GM23338 (cell line): ENCODE measurements around the gene TCF7L2. TPM values are rescaled to one million over a fixed set of nuclear protein-coding genes. Genes with fewer than 3 reads are reported as not detected.

Experiments used
- ATAC-seq: fragments of 200-7000 bp; cut with Tn5 transposase; 3 replicates; pipeline ENCODE4 v1.9.1; 2020
- DNase-seq: peaks from one replicate; pipeline ENCODE4 v3.0.0-alpha.2; 2015; ENCODE audit warnings: low spot score
- H2AFZ ChIP-seq: fragments of 200-600 bp; sonication (generic); 2 replicates; pipeline ENCODE4 v1.8.0; 2016; ENCODE audit warnings: antibody characterized with exemption, mild to moderate bottlenecking, moderate library complexity
- H3F3A ChIP-seq: fragments of 200-600 bp; sonication (generic); replicated peaks from 2 replicates; pipeline ENCODE4 v1.8.0; 2017; ENCODE audit warnings: antibody characterized with exemption, mixed run types, low read depth
- H3K27ac ChIP-seq: fragments of 200-600 bp; sonication (generic); 2 replicates; pipeline ENCODE4 v1.6.1; 2016; ENCODE audit warnings: low read depth
- H3K27me3 ChIP-seq: fragments of 200-600 bp; sonication (generic); 2 replicates; pipeline ENCODE4 v1.8.0; 2016; ENCODE audit warnings: mild to moderate bottlenecking, mixed run types, moderate library complexity; ENCODE audit not compliant: insufficient read depth
- H3K36me3 ChIP-seq: fragments of 200-600 bp; sonication (generic); 2 replicates; pipeline ENCODE4 v1.8.0; 2016; ENCODE audit warnings: mild to moderate bottlenecking; ENCODE audit not compliant: insufficient read depth
- H3K4me1 ChIP-seq: fragments of 200-600 bp; sonication (generic); 2 replicates; pipeline ENCODE4 v1.8.0; 2016; ENCODE audit warnings: mild to moderate bottlenecking, moderate library complexity; ENCODE audit not compliant: insufficient read depth
- H3K4me2 ChIP-seq: fragments of 200-600 bp; sonication (generic); 2 replicates; pipeline ENCODE4 v1.7.1; 2017; ENCODE audit warnings: mixed run types
- H3K4me3 ChIP-seq: fragments of 200-600 bp; sonication (generic); 2 replicates; pipeline ENCODE4 v1.6.1; 2016; ENCODE audit warnings: mixed run types
- H3K79me2 ChIP-seq: fragments of 200-600 bp; sonication (generic); replicated peaks from 2 replicates; pipeline ENCODE4 v1.8.0; 2017; ENCODE audit warnings: mild to moderate bottlenecking; ENCODE audit not compliant: insufficient read depth
- H3K9me2 ChIP-seq: fragments of 200-600 bp; sonication (generic); 2 replicates; pipeline ENCODE4 v1.8.0; 2017; ENCODE audit not compliant: insufficient read depth
- H4K20me1 ChIP-seq: fragments of 200-600 bp; sonication (generic); replicated peaks from 2 replicates; pipeline ENCODE4 v1.8.0; 2017; ENCODE audit warnings: mild to moderate bottlenecking; ENCODE audit not compliant: insufficient read depth
- H3K27ac Mint-ChIP-seq: 2 replicates; pipeline ENCODE4 v1.8.0; 2020; ENCODE audit warnings: inconsistent platforms, mild to moderate bottlenecking, moderate library complexity, mixed read lengths
- H3K27me3 Mint-ChIP-seq: 3 replicates; pipeline ENCODE4 v1.8.0; 2022; ENCODE audit warnings: low read depth, mild to moderate bottlenecking, moderate library complexity, mixed read lengths, inconsistent platforms; ENCODE audit not compliant: insufficient read depth, poor library complexity
- H3K36me3 Mint-ChIP-seq: 3 replicates; pipeline ENCODE4 v1.8.0; 2021; ENCODE audit warnings: low read depth, mild to moderate bottlenecking, inconsistent platforms, moderate library complexity, mixed read lengths
- H3K4me1 Mint-ChIP-seq: 3 replicates; pipeline ENCODE4 v1.8.0; 2020; ENCODE audit warnings: mild to moderate bottlenecking, inconsistent platforms, mixed read lengths
- H3K4me3 Mint-ChIP-seq: 3 replicates; pipeline ENCODE4 v1.8.0; 2021; ENCODE audit warnings: moderate library complexity, mild to moderate bottlenecking, inconsistent platforms, mixed read lengths
- H3K9me3 Mint-ChIP-seq: 3 replicates; pipeline ENCODE4 v1.8.0; 2020; ENCODE audit warnings: moderate library complexity, mild to moderate bottlenecking, inconsistent platforms, mixed read lengths
- CREB1 ChIP-seq: fragments of 250-450 bp; sonication (Bioruptor Pico); IDR thresholded peaks from 2 replicates; pipeline ENCODE4 v1.5.0; 2020; ENCODE audit warnings: low read depth, mild to moderate bottlenecking, moderate library complexity
- EZH2 ChIP-seq: fragments of 200-600 bp; sonication (generic); IDR thresholded peaks from one replicate; pipeline ENCODE4 v1.8.0; 2017; ENCODE audit warnings: antibody characterized with exemption, mild to moderate bottlenecking, low read depth; ENCODE audit not compliant: unreplicated experiment
- EZH2phosphoT487 ChIP-seq: fragments of 200-600 bp; sonication (generic); IDR thresholded peaks from one replicate; pipeline ENCODE4 v1.8.1; 2018; ENCODE audit warnings: antibody characterized with exemption; ENCODE audit not compliant: unreplicated experiment
- NANOG ChIP-seq: IDR thresholded peaks from 2 replicates; pipeline ENCODE4 v1.6.1; 2016; ENCODE audit warnings: antibody characterized with exemption, borderline replicate concordance
- POLR2AphosphoS5 ChIP-seq: IDR thresholded peaks from 2 replicates; pipeline ENCODE4 v1.6.1; 2016; ENCODE audit warnings: antibody characterized with exemption, low read depth
- STAT1 ChIP-seq: IDR thresholded peaks from one replicate; pipeline ENCODE4 v1.6.1; 2016; ENCODE audit warnings: antibody characterized with exemption; ENCODE audit not compliant: unreplicated experiment
- ZNF114 ChIP-seq: fragments of 250-450 bp; sonication (Bioruptor Pico); IDR thresholded peaks from 2 replicates; pipeline ENCODE4 v1.5.0; 2020; ENCODE audit warnings: mild to moderate bottlenecking, moderate library complexity
- ZNF331 ChIP-seq: fragments of 250-450 bp; sonication (Bioruptor Pico); IDR thresholded peaks from 2 replicates; pipeline ENCODE4 v1.5.0; 2020; ENCODE audit warnings: low read depth, mild to moderate bottlenecking, moderate library complexity
- polyA plus RNA-seq: library from polyadenylated mRNA; unstranded; fragments of >200 nt; fragmentation: Nextera tagmentation; extraction: Ambion mirVana; gene quantifications from 2 replicates; pipeline ENCODE4 v1.2.1, GENCODE V29; 2016
- total RNA-seq: library from RNA; depleted of rRNA; stranded (reverse); fragments of >200 nt; shearing (Covaris generic); gene quantifications from 2 replicates; pipeline ENCODE4 v1.2.3, GENCODE V29; 2014
- TF ChIP-seq, protein P1 (sequence below): IDR thresholded peaks from 2 replicates; pipeline ENCODE4 v1.6.1; 2016; ENCODE audit warnings: antibody characterized with exemption
- TF ChIP-seq, protein P2 (sequence below), 2 experiments: fragments of 200-600 bp in 1 of 2; sonication (generic) in 1 of 2; conservative IDR thresholded peaks; 2 replicates each; pipeline versions ENCODE4 v1.5.1 to v1.6.1; 2016 to 2017; ENCODE audit warnings: antibody characterized with exemption in 2 of 2, low read depth in 2 of 2, mild to moderate bottlenecking in 2 of 2, moderate library complexity in 1 of 2
- TF ChIP-seq, protein P3 (sequence below): fragments of 250-450 bp; sonication (Bioruptor Pico); IDR thresholded peaks from 2 replicates; pipeline ENCODE4 v1.5.0; 2020; ENCODE audit warnings: mild to moderate bottlenecking, moderate library complexity

TCF7L2 gene
- total and polyA plus RNA-seq, 2 experiments from 2014 or later: 32.2 to 80.8 TPM

- TF ChIP-seq CREB1 (CRISPR knock-in tag) (no peak), EZH2phosphoT487 (no peak), POLR2AphosphoS5 (no peak), ZNF331 (CRISPR knock-in tag) (no peak), NANOG (no peak)
- TF ChIP-seq, protein P1, sequence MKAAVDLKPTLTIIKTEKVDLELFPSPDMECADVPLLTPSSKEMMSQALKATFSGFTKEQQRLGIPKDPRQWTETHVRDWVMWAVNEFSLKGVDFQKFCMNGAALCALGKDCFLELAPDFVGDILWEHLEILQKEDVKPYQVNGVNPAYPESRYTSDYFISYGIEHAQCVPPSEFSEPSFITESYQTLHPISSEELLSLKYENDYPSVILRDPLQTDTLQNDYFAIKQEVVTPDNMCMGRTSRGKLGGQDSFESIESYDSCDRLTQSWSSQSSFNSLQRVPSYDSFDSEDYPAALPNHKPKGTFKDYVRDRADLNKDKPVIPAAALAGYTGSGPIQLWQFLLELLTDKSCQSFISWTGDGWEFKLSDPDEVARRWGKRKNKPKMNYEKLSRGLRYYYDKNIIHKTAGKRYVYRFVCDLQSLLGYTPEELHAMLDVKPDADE: no peak
- TF ChIP-seq, protein P2, sequence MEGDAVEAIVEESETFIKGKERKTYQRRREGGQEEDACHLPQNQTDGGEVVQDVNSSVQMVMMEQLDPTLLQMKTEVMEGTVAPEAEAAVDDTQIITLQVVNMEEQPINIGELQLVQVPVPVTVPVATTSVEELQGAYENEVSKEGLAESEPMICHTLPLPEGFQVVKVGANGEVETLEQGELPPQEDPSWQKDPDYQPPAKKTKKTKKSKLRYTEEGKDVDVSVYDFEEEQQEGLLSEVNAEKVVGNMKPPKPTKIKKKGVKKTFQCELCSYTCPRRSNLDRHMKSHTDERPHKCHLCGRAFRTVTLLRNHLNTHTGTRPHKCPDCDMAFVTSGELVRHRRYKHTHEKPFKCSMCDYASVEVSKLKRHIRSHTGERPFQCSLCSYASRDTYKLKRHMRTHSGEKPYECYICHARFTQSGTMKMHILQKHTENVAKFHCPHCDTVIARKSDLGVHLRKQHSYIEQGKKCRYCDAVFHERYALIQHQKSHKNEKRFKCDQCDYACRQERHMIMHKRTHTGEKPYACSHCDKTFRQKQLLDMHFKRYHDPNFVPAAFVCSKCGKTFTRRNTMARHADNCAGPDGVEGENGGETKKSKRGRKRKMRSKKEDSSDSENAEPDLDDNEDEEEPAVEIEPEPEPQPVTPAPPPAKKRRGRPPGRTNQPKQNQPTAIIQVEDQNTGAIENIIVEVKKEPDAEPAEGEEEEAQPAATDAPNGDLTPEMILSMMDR (conservative IDR thresholded peaks at IDR 0.05; ENCODE audit: low read depth in 2 of 2): no peak
Measured at GRCh38 chr10:113160641-113161040, 210.6 kb downstream of the TCF7L2 start (continued).

GRCh38 chr10:113161066-113161465, 211.0 kb downstream of the TCF7L2 start:
- no peak overlapping the region for H3K4me3 ChIP-seq
- H3K79me2 ChIP-seq: no peaks in the 10 kb centered on the region
- Mint-ChIP-seq H3K27ac (peak overlapping the region; percentile 24), H3K4me3 (no peak overlapping the region), H3K4me1 (peaks cover 67% of the 10 kb centered on the region), H3K9me3 (no peaks in the 10 kb centered on the region), H3K36me3 (peaks cover 74% of the 10 kb centered on the region), H3K27me3 (peaks cover 29% of the 10 kb centered on the region)
- peaks cover 81% of the 10 kb centered on the region for H3K4me1 ChIP-seq
- DNase-seq: no peak
- H3F3A ChIP-seq: 0 out of 2 replicates have a peak, but pooled peaks cover 12% of the 10 kb centered on the region
- peaks cover 34% of the 10 kb centered on the region; the same call in 1 of the 2 replicates for H3K36me3 ChIP-seq
- ATAC-seq: no peak
- H4K20me1 ChIP-seq: peaks cover 24% of the 10 kb centered on the region
- H3K9me2 ChIP-seq: no peaks in the 10 kb centered on the region
- H3K4me2 ChIP-seq: no peak overlapping the region
- 0 out of 2 replicates have a peak overlapping the region, but pooled peaks have one; percentile 36 for H3K27ac ChIP-seq
- no peaks in the 10 kb centered on the region for H3K27me3 ChIP-seq
- no peak overlapping the region for H2AFZ ChIP-seq
- TF ChIP-seq CREB1 (CRISPR knock-in tag) (no peak), STAT1 (no peak), POLR2AphosphoS5 (no peak), EZH2 (no peak), ZNF331 (CRISPR knock-in tag) (no peak), EZH2phosphoT487 (no peak), NANOG (no peak), ZNF114 (CRISPR knock-in tag) (no peak)
- TF ChIP-seq, protein P2 (conservative IDR thresholded peaks at IDR 0.05; ENCODE audit: low read depth in 2 of 2): no peak
- TF ChIP-seq, protein P3, sequence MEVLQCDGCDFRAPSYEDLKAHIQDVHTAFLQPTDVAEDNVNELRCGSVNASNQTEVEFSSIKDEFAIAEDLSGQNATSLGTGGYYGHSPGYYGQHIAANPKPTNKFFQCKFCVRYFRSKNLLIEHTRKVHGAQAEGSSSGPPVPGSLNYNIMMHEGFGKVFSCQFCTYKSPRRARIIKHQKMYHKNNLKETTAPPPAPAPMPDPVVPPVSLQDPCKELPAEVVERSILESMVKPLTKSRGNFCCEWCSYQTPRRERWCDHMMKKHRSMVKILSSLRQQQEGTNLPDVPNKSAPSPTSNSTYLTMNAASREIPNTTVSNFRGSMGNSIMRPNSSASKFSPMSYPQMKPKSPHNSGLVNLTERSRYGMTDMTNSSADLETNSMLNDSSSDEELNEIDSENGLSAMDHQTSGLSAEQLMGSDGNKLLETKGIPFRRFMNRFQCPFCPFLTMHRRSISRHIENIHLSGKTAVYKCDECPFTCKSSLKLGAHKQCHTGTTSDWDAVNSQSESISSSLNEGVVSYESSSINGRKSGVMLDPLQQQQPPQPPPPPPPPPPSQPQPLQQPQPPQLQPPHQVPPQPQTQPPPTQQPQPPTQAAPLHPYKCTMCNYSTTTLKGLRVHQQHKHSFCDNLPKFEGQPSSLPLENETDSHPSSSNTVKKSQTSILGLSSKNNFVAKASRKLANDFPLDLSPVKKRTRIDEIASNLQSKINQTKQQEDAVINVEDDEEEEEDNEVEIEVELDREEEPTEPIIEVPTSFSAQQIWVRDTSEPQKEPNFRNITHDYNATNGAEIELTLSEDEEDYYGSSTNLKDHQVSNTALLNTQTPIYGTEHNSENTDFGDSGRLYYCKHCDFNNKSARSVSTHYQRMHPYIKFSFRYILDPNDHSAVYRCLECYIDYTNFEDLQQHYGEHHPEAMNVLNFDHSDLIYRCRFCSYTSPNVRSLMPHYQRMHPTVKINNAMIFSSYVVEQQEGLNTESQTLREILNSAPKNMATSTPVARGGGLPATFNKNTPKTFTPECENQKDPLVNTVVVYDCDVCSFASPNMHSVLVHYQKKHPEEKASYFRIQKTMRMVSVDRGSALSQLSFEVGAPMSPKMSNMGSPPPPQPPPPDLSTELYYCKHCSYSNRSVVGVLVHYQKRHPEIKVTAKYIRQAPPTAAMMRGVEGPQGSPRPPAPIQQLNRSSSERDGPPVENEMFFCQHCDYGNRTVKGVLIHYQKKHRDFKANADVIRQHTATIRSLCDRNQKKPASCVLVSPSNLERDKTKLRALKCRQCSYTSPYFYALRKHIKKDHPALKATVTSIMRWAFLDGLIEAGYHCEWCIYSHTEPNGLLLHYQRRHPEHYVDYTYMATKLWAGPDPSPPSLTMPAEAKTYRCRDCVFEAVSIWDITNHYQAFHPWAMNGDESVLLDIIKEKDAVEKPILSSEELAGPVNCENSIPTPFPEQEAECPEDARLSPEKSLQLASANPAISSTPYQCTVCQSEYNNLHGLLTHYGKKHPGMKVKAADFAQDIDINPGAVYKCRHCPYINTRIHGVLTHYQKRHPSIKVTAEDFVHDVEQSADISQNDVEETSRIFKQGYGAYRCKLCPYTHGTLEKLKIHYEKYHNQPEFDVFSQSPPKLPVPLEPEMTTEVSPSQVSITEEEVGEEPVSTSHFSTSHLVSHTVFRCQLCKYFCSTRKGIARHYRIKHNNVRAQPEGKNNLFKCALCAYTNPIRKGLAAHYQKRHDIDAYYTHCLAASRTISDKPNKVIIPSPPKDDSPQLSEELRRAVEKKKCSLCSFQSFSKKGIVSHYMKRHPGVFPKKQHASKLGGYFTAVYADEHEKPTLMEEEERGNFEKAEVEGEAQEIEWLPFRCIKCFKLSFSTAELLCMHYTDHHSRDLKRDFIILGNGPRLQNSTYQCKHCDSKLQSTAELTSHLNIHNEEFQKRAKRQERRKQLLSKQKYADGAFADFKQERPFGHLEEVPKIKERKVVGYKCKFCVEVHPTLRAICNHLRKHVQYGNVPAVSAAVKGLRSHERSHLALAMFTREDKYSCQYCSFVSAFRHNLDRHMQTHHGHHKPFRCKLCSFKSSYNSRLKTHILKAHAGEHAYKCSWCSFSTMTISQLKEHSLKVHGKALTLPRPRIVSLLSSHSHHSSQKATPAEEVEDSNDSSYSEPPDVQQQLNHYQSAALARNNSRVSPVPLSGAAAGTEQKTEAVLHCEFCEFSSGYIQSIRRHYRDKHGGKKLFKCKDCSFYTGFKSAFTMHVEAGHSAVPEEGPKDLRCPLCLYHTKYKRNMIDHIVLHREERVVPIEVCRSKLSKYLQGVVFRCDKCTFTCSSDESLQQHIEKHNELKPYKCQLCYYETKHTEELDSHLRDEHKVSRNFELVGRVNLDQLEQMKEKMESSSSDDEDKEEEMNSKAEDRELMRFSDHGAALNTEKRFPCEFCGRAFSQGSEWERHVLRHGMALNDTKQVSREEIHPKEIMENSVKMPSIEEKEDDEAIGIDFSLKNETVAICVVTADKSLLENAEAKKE (CRISPR knock-in tag): no peak
